ENCODE measurements around the gene CRTAC1. TPM values are rescaled to one million over a fixed set of nuclear protein-coding genes. Genes with fewer than 3 reads are reported as not detected.

Gene CRTAC1
- polyA plus RNA-seq, 1 of the 3 experiments (the other 2 are of a cell fraction), result 0.05 TPM

- H3K4me2 ChIP-seq, result no peak overlapping the region
- no peaks in the 10 kb centered on the region for H3K79me2 ChIP-seq (ENCODE audit: insufficient read depth)
- no peaks in the 10 kb centered on the region for H4K20me1 ChIP-seq (ENCODE audit: insufficient read depth)
- no peak overlapping the region for H2AFZ ChIP-seq (ENCODE audit: low read depth)
- DNase-seq, result no peak
- no peaks in the 10 kb centered on the region for H3F3A ChIP-seq (replicated peaks; ENCODE audit: insufficient read depth)
- 13% methylated on average over 4 of the region's 4 CpGs for WGBS (ENCODE audit: low lambda C conversion rate)
- no peaks in the 10 kb centered on the region for H3K36me3 ChIP-seq (replicated peaks in 1 of 2; ENCODE audit: control insufficient read depth in 1 of 2, insufficient read depth in 2 of 2, low read length in 1 of 2)
- ChIA-PET POLR2A (no interaction called here), CTCF (interaction anchor here (0.9 to 1.9 kb wide), 3 partner anchors 10 to 54 kb away, joined by 3 to 9 read pairs (median 3); no protein-coding TSS in a partner anchor)
- H3K9me2 ChIP-seq, result no peaks in the 10 kb centered on the region
- TF ChIP-seq IRF3 (IDR thresholded peaks at IDR 0.05; ENCODE audit: low read depth, low read length), result no peak
- no peak for TF ChIP-seq REST (IDR thresholded peaks at IDR 0.05; ENCODE audit: low read depth, low read length)
- no peak for TF ChIP-seq NFIC (IDR thresholded peaks at IDR 0.05; ENCODE audit: borderline replicate concordance)
- no peak for TF ChIP-seq EZH2phosphoT487 (IDR thresholded peaks at IDR 0.05; ENCODE audit: borderline replicate concordance, low read depth)
- no peak for TF ChIP-seq GATA2 (CRISPR knock-in tag; IDR thresholded peaks at IDR 0.05)
- no peak for TF ChIP-seq TAF1 (IDR thresholded peaks at IDR 0.05; ENCODE audit: borderline replicate concordance, low read depth, low read length)
- no peak for TF ChIP-seq FOXM1 (IDR thresholded peaks at IDR 0.05; ENCODE audit: low read depth)
- TF ChIP-seq POLR2AphosphoS5 (IDR thresholded peaks at IDR 0.05; ENCODE audit: low read depth, low read length), result no peak
- no peak for TF ChIP-seq ZBTB33 (IDR thresholded peaks at IDR 0.05; ENCODE audit: borderline replicate concordance, low read depth)
- no peak for TF ChIP-seq EP300 (IDR thresholded peaks at IDR 0.05; ENCODE audit: borderline replicate concordance in 1 of 2, low read depth in 1 of 2, low read length in 1 of 2)
- TF ChIP-seq YY1 (IDR thresholded peaks at IDR 0.05; ENCODE audit: low read depth), result no peak
- no peak for TF ChIP-seq MAX (IDR thresholded peaks at IDR 0.05; ENCODE audit: low read depth)
- no peak for TF ChIP-seq ELF1 (IDR thresholded peaks at IDR 0.05)
- no peak for TF ChIP-seq JUND (IDR thresholded peaks at IDR 0.05)
- no peak for TF ChIP-seq FOXJ3 (CRISPR knock-in tag; IDR thresholded peaks at IDR 0.05)
- no peak for TF ChIP-seq USF1 (IDR thresholded peaks at IDR 0.05; ENCODE audit: borderline replicate concordance, low read depth)
- no peaks in the 10 kb centered on the region; the same call in 1 of the 2 replicates for H3K27me3 ChIP-seq (ENCODE audit: insufficient read depth)
- no peak overlapping the region for H3K4me3 ChIP-seq (ENCODE audit: low read depth in 2 of 2, low read length in 1 of 2)
- no peaks in the 10 kb centered on the region for H3K9me3 ChIP-seq
- no peak overlapping the region for H3K27ac ChIP-seq (ENCODE audit: low read depth in 2 of 2, low read length in 1 of 2)
- no peak overlapping the region for H3K9ac ChIP-seq
- H3K4me1 ChIP-seq (ENCODE audit: control insufficient read depth in 1 of 2, insufficient read depth in 2 of 2, low read depth in 1 of 2, low read length in 1 of 2), result no peaks in the 10 kb centered on the region; a peak in 1 of 4 replicates
Observed at GRCh38 chr10:97969538-97970079, 60.8 kb downstream of the CRTAC1 start.
